IgD-negative memory B cell (primary cell): ENCODE results near the gene IL2RA. TPM values are rescaled to one million over a fixed set of nuclear protein-coding genes. Genes with fewer than 3 reads are reported as not detected.

Experiments
- H3K27ac Mint-ChIP-seq, 3 donors: one replicate each; pipeline ENCODE4 v1.8.0; 2020 to 2022; ENCODE audit warnings: mild to moderate bottlenecking in 3 of 3, mixed read lengths in 3 of 3, moderate library complexity in 1 of 3
- H3K27me3 Mint-ChIP-seq: one replicate; pipeline ENCODE4 v1.8.0; 2021; ENCODE audit warnings: mixed read lengths
- H3K36me3 Mint-ChIP-seq: one replicate; pipeline ENCODE4 v1.8.0; 2020; ENCODE audit warnings: mild to moderate bottlenecking, mixed read lengths
- H3K4me1 Mint-ChIP-seq, 3 donors: one replicate each; pipeline ENCODE4 v1.8.0; 2020 to 2022; ENCODE audit warnings: mixed read lengths in 3 of 3, mild to moderate bottlenecking in 1 of 3
- H3K4me3 Mint-ChIP-seq, 4 donors: one replicate each; pipeline ENCODE4 v1.8.0; 2020 to 2022; ENCODE audit warnings: mild to moderate bottlenecking in 4 of 4, mixed read lengths in 4 of 4, moderate library complexity in 3 of 4
- H3K9me3 Mint-ChIP-seq, 3 donors: one replicate each; pipeline ENCODE4 v1.8.0; 2020 to 2021; ENCODE audit warnings: mixed read lengths in 3 of 3, mild to moderate bottlenecking in 1 of 3
- polyA plus RNA-seq: library from polyadenylated mRNA; unstranded; fragments of 300-500 nt; fragmentation: Illumina TruSeq; gene quantifications from one replicate; pipeline ENCODE4 v1.2.3, GENCODE V29; 2021

Gene IL2RA
- polyA plus RNA-seq, 1 donor from 2014 or later = 27.2 TPM

GRCh38 chr10:5996696-5997095 is 65.5 kb downstream of the IL2RA start:
- H3K27ac Mint-ChIP-seq = peak overlapping the region in 1 of 3 donors; percentile 53
- no peaks in the 10 kb centered on the region for H3K4me1 Mint-ChIP-seq
- H3K27me3 Mint-ChIP-seq = no peaks in the 10 kb centered on the region
- peaks cover 5% of the 10 kb centered on the region for H3K36me3 Mint-ChIP-seq
- H3K9me3 Mint-ChIP-seq = peaks cover 6 to 8% (median 8%) of the 10 kb centered on the region in 3 donors
- H3K4me3 Mint-ChIP-seq = no peak overlapping the region

- H3K27ac Mint-ChIP-seq = no peak overlapping the region
- no peaks in the 10 kb centered on the region for H3K27me3 Mint-ChIP-seq
- no peak overlapping the region for H3K4me3 Mint-ChIP-seq
- peaks cover 3 to 8% (median 8%) of the 10 kb centered on the region in 3 donors for H3K4me1 Mint-ChIP-seq
- peaks cover 6 to 13% (median 11%) of the 10 kb centered on the region in 3 donors for H3K9me3 Mint-ChIP-seq
- H3K36me3 Mint-ChIP-seq = peaks cover 6% of the 10 kb centered on the region
Measured at GRCh38 chr10:5992398-5992797, 69.8 kb downstream of the IL2RA start.

GRCh38 chr10:5991708-5992107 is 70.5 kb downstream of the IL2RA start:
- no peaks in the 10 kb centered on the region for H3K27me3 Mint-ChIP-seq
- no peak overlapping the region for H3K27ac Mint-ChIP-seq
- H3K4me1 Mint-ChIP-seq = peaks cover 3 to 9% (median 8%) of the 10 kb centered on the region in 3 donors
- no peak overlapping the region for H3K4me3 Mint-ChIP-seq
- H3K36me3 Mint-ChIP-seq = peaks cover 6% of the 10 kb centered on the region
- H3K9me3 Mint-ChIP-seq = peaks cover 6 to 13% (median 11%) of the 10 kb centered on the region in 3 donors

GRCh38 chr10:5989756-5990155 is 72.4 kb downstream of the IL2RA start:
- Mint-ChIP-seq H3K36me3 (peaks cover 6% of the 10 kb centered on the region), H3K27ac (no peak overlapping the region), H3K4me3 (no peak overlapping the region), H3K4me1 (peaks cover 3 to 9% (median 8%) of the 10 kb centered on the region in 3 donors), H3K27me3 (no peaks in the 10 kb centered on the region), H3K9me3 (peaks cover 6 to 13% (median 11%) of the 10 kb centered on the region in 3 donors)

GRCh38 chr10:5988336-5988920 is 73.7 kb downstream of the IL2RA start:
- peaks cover 4% of the 10 kb centered on the region for H3K36me3 Mint-ChIP-seq
- peaks cover 3 to 9% (median 8%) of the 10 kb centered on the region in 3 donors for H3K4me1 Mint-ChIP-seq
- H3K9me3 Mint-ChIP-seq = peaks cover 3 to 13% (median 10%) of the 10 kb centered on the region in 3 donors
- no peak overlapping the region for H3K4me3 Mint-ChIP-seq
- no peak overlapping the region for H3K27ac Mint-ChIP-seq
- H3K27me3 Mint-ChIP-seq = no peaks in the 10 kb centered on the region

- Mint-ChIP-seq H3K9me3 (peaks cover 3 to 13% (median 10%) of the 10 kb centered on the region in 3 donors), H3K4me3 (peak overlapping the region in 1 of 4 donors; percentile 2), H3K27ac (no peak overlapping the region), H3K36me3 (peaks cover 4% of the 10 kb centered on the region), H3K27me3 (no peaks in the 10 kb centered on the region), H3K4me1 (peaks cover 3 to 9% (median 8%) of the 10 kb centered on the region in 3 donors)
Measured at GRCh38 chr10:5987747-5988146, 74.4 kb downstream of the IL2RA start.

GRCh38 chr10:5985029-5985428 is 77.1 kb downstream of the IL2RA start:
- no peaks in the 10 kb centered on the region for H3K27me3 Mint-ChIP-seq
- H3K4me1 Mint-ChIP-seq = peaks cover 6 to 9% (median 8%) of the 10 kb centered on the region in 3 donors
- H3K36me3 Mint-ChIP-seq = no peaks in the 10 kb centered on the region
- H3K9me3 Mint-ChIP-seq = no peaks in the 10 kb centered on the region
- H3K27ac Mint-ChIP-seq = peak overlapping the region in 1 of 3 donors; percentile 31
- H3K4me3 Mint-ChIP-seq = no peak overlapping the region

- Mint-ChIP-seq H3K27me3 (no peaks in the 10 kb centered on the region), H3K9me3 (no peaks in the 10 kb centered on the region), H3K27ac (peak overlapping the region in 1 of 3 donors; percentile 31), H3K4me1 (peaks cover 6 to 9% (median 8%) of the 10 kb centered on the region in 3 donors), H3K4me3 (no peak overlapping the region), H3K36me3 (no peaks in the 10 kb centered on the region)
Measured at GRCh38 chr10:5983774-5984173, 78.4 kb downstream of the IL2RA start.

GRCh38 chr10:5981529-5981928 is 80.6 kb downstream of the IL2RA start:
- Mint-ChIP-seq H3K4me3 (peak overlapping the region in 1 of 4 donors; percentile 83), H3K27me3 (no peaks in the 10 kb centered on the region), H3K36me3 (no peaks in the 10 kb centered on the region), H3K4me1 (peaks cover 0 to 3% (median 2%) of the 10 kb centered on the region in 3 donors), H3K27ac (peak overlapping the region in 1 of 3 donors; percentile 23), H3K9me3 (no peaks in the 10 kb centered on the region)

- Mint-ChIP-seq H3K4me3 (peak overlapping the region; percentile 88 to 94 (median 94)), H3K27me3 (no peaks in the 10 kb centered on the region), H3K27ac (peak overlapping the region in 2 of 3 donors; percentile 76 to 92), H3K36me3 (no peaks in the 10 kb centered on the region), H3K9me3 (no peaks in the 10 kb centered on the region), H3K4me1 (peaks cover 19 to 26% (median 23%) of the 10 kb centered on the region in 3 donors)
Measured at GRCh38 chr10:5978230-5978489, 84.0 kb downstream of the IL2RA start.

- peak within 1 kb of the TSS; percentile 88 to 99 (median 96) for H3K4me3 Mint-ChIP-seq
- H3K36me3 Mint-ChIP-seq = no peaks in the 10 kb centered on the region
- no peaks in the 10 kb centered on the region for H3K27me3 Mint-ChIP-seq
- H3K27ac Mint-ChIP-seq = peak within 1 kb of the TSS; percentile 90 to 95 (median 92)
- peaks cover 23 to 31% (median 28%) of the 10 kb centered on the region in 3 donors for H3K4me1 Mint-ChIP-seq
- no peaks in the 10 kb centered on the region for H3K9me3 Mint-ChIP-seq
Measured at GRCh38 chr10:5977471-5978229, 84.5 kb downstream of the IL2RA start, which contains the start of gene IL15RA. TSS of gene IL15RA (minus strand) at chr10:5977543. CDS start at chr10:5977492, 51 bp downstream.

- Mint-ChIP-seq H3K36me3 (no peaks in the 10 kb centered on the region), H3K4me1 (peaks cover 28 to 36% (median 33%) of the 10 kb centered on the region in 3 donors)
Measured at GRCh38 chr10:5976512-5977470, 85.4 kb downstream of the IL2RA start.

GRCh38 chr10:5975641-5976473 is 86.3 kb downstream of the IL2RA start:
- H3K9me3 Mint-ChIP-seq = no peaks in the 10 kb centered on the region
- H3K4me1 Mint-ChIP-seq = peaks cover 37 to 45% (median 43%) of the 10 kb centered on the region in 3 donors
- peak overlapping the region; percentile 90 to 95 (median 93) for H3K27ac Mint-ChIP-seq
- H3K4me3 Mint-ChIP-seq = peak overlapping the region; percentile 88 to 99 (median 93)
- H3K27me3 Mint-ChIP-seq = no peaks in the 10 kb centered on the region
- H3K36me3 Mint-ChIP-seq = no peaks in the 10 kb centered on the region

More at GRCh38 chr10:5976512-5977470, 85.4 kb downstream of the IL2RA start:
- no peaks in the 10 kb centered on the region for H3K9me3 Mint-ChIP-seq
- H3K27ac Mint-ChIP-seq = peak overlapping the region; percentile 87 to 95 (median 90)
- peak overlapping the region; percentile 88 to 99 (median 96) for H3K4me3 Mint-ChIP-seq
- H3K27me3 Mint-ChIP-seq = no peaks in the 10 kb centered on the region

GRCh38 chr10:5973069-5973468 is 89.1 kb downstream of the IL2RA start:
- no peaks in the 10 kb centered on the region for H3K36me3 Mint-ChIP-seq
- H3K27me3 Mint-ChIP-seq = no peaks in the 10 kb centered on the region
- H3K27ac Mint-ChIP-seq = peak overlapping the region; percentile 40 to 85 (median 53)
- H3K4me1 Mint-ChIP-seq = peaks cover 42 to 50% (median 50%) of the 10 kb centered on the region in 3 donors
- H3K9me3 Mint-ChIP-seq = no peaks in the 10 kb centered on the region
- peak overlapping the region in 2 of 4 donors; percentile 69 to 75 for H3K4me3 Mint-ChIP-seq
